Keratinocyte (primary cell): ENCODE results near the gene TLR9.

Experiments
- EZH2 ChIP-seq: IDR thresholded peaks from one replicate; pipeline ENCODE4 v1.6.1; 2012; ENCODE audit warnings: inconsistent platforms, mild to moderate bottlenecking, low read length, moderate library complexity
- TF ChIP-seq, protein P1 (sequence below), 3 experiments: IDR thresholded peaks in 1 of 3; conservative IDR thresholded peaks in 1 of 3; optimal IDR thresholded peaks in 1 of 3; 2 replicates in 2 of 3; 3 replicates in 1 of 3; pipeline versions ENCODE3 to v1.5.1; 2011; ENCODE audit warnings: low read length in 3 of 3, mild to moderate bottlenecking in 3 of 3, moderate library complexity in 2 of 3, control low read depth in 1 of 3, inconsistent platforms in 1 of 3; ENCODE audit not compliant: insufficient read depth in 2 of 3; ENCODE audit errors: extremely low read depth in 1 of 3

- TF ChIP-seq EZH2 = no peak
- TF ChIP-seq, protein P1, sequence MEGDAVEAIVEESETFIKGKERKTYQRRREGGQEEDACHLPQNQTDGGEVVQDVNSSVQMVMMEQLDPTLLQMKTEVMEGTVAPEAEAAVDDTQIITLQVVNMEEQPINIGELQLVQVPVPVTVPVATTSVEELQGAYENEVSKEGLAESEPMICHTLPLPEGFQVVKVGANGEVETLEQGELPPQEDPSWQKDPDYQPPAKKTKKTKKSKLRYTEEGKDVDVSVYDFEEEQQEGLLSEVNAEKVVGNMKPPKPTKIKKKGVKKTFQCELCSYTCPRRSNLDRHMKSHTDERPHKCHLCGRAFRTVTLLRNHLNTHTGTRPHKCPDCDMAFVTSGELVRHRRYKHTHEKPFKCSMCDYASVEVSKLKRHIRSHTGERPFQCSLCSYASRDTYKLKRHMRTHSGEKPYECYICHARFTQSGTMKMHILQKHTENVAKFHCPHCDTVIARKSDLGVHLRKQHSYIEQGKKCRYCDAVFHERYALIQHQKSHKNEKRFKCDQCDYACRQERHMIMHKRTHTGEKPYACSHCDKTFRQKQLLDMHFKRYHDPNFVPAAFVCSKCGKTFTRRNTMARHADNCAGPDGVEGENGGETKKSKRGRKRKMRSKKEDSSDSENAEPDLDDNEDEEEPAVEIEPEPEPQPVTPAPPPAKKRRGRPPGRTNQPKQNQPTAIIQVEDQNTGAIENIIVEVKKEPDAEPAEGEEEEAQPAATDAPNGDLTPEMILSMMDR (optimal IDR thresholded peaks at IDR 0.05 in 1 of 3, IDR thresholded peaks at IDR 0.05 in 1 of 3, conservative IDR thresholded peaks at IDR 0.05 in 1 of 3; ENCODE audit: extremely low read depth in 1 of 3, insufficient read depth in 2 of 3, low read length in 3 of 3) = no peak
Measured at GRCh38 chr3:52218454-52218853, 7.0 kb downstream of the TLR9 start.
